Cardiac fibroblast (primary cell): ENCODE measurements around the gene LAT.
"Not testable (repeated sequence)": the region's sequence is repeated elsewhere in the genome, so short reads cannot be mapped to it uniquely, and the experiment has no call there.

ENCODE experiments used
- DNase-seq, 2 donors: peaks; one replicate each; pipeline versions ENCODE4 v3.0.0 to v3.0.0-alpha.2; 2010; ENCODE audit warnings: low read depth in 2 of 2
- H3K4me3 ChIP-seq, 2 donors: replicated peaks in 1 of 2; 1 replicate in 1 of 2; 2 replicates in 1 of 2; pipeline ENCODE4 v1.5.1; 2011; ENCODE audit warnings: low read depth in 2 of 2, low read length in 2 of 2, mild to moderate bottlenecking in 2 of 2, moderate library complexity in 1 of 2
- CTCF ChIP-seq: IDR thresholded peaks from one replicate; pipeline ENCODE4 v1.5.1; 2011; ENCODE audit warnings: low read depth, mild to moderate bottlenecking, low read length, inconsistent platforms

The LAT gene

GRCh38 chr16:28990375-28991040 lies 5.7 kb downstream of the LAT start:
- no peak overlapping the region for H3K4me3 ChIP-seq
- DNase-seq = no peak
- no peak for TF ChIP-seq CTCF

- H3K4me3 ChIP-seq = no peak overlapping the region
- DNase-seq = no peak
- TF ChIP-seq CTCF = no peak
Observed at GRCh38 chr16:28991687-28992086, 6.8 kb downstream of the LAT start.

- DNase-seq = no peak
- H3K4me3 ChIP-seq = no peak overlapping the region
- TF ChIP-seq CTCF = no peak
Observed at GRCh38 chr16:28992496-28992895, 7.6 kb downstream of the LAT start.

GRCh38 chr16:28998837-28999236 lies 14.0 kb downstream of the LAT start:
- no peak for TF ChIP-seq CTCF
- H3K4me3 ChIP-seq = no peak overlapping the region
- DNase-seq = no peak

- DNase-seq = no peak
- TF ChIP-seq CTCF = no peak
- H3K4me3 ChIP-seq = no peak overlapping the region
Observed at GRCh38 chr16:28999577-28999976, 14.7 kb downstream of the LAT start.

GRCh38 chr16:29000019-29000418 lies 15.2 kb downstream of the LAT start:
- DNase-seq = no peak
- TF ChIP-seq CTCF = no peak
- no peak overlapping the region for H3K4me3 ChIP-seq

- H3K4me3 ChIP-seq = not testable (repeated sequence)
- DNase-seq = peak in 1 of 2 donors; percentile 11
Observed at GRCh38 chr16:29004496-29005139, 19.8 kb downstream of the LAT start.
